Measurements from ENCODE around the gene RAD51B. TPM values are rescaled to one million over a fixed set of nuclear protein-coding genes. Genes with fewer than 3 reads are reported as not detected.

Gene RAD51B
- total RNA-seq, 1 donor from 2014 or later: 28.5 TPM

GRCh38 chr14:67917006-67917405, 97.4 kb downstream of the RAD51B start:
- no peaks in the 10 kb centered on the region for H3K4me1 ChIP-seq
- intact Hi-C loops (cut with DNase I): no loop called here
- TF ChIP-seq POLR2A (IDR thresholded peaks at IDR 0.05) (no peak), POLR2AphosphoS5 (IDR thresholded peaks at IDR 0.05; ENCODE audit: insufficient read depth in 1 of 2, low read depth in 1 of 2) (no peak)
- TF ChIP-seq, protein P1, sequence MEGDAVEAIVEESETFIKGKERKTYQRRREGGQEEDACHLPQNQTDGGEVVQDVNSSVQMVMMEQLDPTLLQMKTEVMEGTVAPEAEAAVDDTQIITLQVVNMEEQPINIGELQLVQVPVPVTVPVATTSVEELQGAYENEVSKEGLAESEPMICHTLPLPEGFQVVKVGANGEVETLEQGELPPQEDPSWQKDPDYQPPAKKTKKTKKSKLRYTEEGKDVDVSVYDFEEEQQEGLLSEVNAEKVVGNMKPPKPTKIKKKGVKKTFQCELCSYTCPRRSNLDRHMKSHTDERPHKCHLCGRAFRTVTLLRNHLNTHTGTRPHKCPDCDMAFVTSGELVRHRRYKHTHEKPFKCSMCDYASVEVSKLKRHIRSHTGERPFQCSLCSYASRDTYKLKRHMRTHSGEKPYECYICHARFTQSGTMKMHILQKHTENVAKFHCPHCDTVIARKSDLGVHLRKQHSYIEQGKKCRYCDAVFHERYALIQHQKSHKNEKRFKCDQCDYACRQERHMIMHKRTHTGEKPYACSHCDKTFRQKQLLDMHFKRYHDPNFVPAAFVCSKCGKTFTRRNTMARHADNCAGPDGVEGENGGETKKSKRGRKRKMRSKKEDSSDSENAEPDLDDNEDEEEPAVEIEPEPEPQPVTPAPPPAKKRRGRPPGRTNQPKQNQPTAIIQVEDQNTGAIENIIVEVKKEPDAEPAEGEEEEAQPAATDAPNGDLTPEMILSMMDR (IDR thresholded peaks at IDR 0.05): no peak

DNA sequence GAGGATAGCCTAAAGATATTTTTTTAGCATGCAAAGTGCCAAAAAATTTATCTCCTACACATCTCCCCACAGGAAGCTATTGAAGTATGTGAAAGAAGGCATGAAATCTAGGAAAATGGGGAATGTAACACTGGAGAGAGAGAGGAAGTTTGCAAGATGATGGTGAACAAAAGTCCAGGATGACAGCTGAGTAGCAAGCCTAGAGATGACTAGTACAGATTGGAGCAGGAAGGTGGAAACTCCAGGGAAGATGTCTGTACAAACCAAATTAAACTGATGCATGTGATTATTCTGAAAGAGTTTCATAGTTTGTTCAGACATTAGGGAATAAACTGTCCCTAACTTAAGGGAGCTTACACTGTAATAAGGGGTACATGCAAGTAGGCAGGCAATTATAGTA, 99.3 kb downstream of the RAD51B start:
- H3K4me3 ChIP-seq: no peak overlapping the region
- H3K27ac ChIP-seq: no peak overlapping the region
- no peak for DNase-seq (ENCODE audit: extremely low spot score in 2 of 2)
- TF ChIP-seq POLR2A (IDR thresholded peaks at IDR 0.05): no peak
- H3K36me3 ChIP-seq: no peaks in the 10 kb centered on the region
- H3K9me3 ChIP-seq: no peaks in the 10 kb centered on the region
- intact Hi-C loops (cut with DNase I): no loop called here
- no peaks in the 10 kb centered on the region for H3K27me3 ChIP-seq
- no peaks in the 10 kb centered on the region for H3K4me1 ChIP-seq

More at GRCh38 chr14:67917006-67917405, 97.4 kb downstream of the RAD51B start:
- Histone ChIP-seq H3K4me3 (no peak overlapping the region), H3K36me3 (no peaks in the 10 kb centered on the region), H3K27me3 (no peaks in the 10 kb centered on the region), H3K27ac (no peak overlapping the region), H3K9me3 (no peaks in the 10 kb centered on the region)
- DNase-seq (ENCODE audit: extremely low spot score in 2 of 2): no peak

DNA sequence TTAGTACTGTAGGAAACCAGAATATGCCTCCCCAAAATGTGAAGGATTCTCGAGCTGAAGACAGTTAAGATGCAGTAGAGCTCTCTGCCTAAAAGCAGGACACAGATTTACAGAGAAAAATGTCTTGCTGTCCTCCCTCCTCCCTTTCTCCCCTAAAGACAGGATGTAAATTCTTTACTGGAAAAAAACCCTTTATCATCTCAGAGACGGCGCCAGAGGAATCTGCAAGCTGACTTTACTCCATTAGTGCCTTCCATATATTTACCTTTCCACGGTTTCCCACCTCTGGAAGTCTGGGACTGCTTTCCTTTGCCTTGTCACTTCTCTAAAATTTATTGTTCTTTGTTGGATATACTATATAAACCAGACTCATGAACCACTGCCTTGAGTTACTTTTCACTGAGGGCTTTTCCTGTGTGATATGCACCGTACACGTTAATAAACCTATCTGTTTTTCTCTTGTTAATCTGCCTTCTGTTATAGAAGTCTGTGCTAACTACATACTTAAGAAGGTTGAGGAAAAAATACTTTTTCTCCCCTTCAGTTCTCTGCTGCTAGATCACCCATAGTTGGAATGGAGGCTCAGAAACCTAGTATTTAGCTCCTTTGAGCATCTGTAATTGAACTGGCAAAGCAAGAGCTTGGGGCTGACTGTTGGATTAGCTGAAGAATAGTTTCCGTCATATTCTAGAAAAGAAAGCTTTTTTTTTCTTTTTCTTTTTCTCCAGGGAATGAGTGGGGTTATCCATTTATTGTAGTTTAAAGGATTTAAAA, 99.9 kb downstream of the RAD51B start:
- DNase-seq (ENCODE audit: extremely low spot score in 2 of 2): no peak
- Histone ChIP-seq H3K4me3 (no peak overlapping the region), H3K4me1 (no peaks in the 10 kb centered on the region), H3K27ac (no peak overlapping the region), H3K27me3 (no peaks in the 10 kb centered on the region), H3K9me3 (no peaks in the 10 kb centered on the region), H3K36me3 (no peaks in the 10 kb centered on the region)
- no peak for TF ChIP-seq POLR2A (IDR thresholded peaks at IDR 0.05)
- intact Hi-C loops (cut with DNase I): no loop called here

DNA sequence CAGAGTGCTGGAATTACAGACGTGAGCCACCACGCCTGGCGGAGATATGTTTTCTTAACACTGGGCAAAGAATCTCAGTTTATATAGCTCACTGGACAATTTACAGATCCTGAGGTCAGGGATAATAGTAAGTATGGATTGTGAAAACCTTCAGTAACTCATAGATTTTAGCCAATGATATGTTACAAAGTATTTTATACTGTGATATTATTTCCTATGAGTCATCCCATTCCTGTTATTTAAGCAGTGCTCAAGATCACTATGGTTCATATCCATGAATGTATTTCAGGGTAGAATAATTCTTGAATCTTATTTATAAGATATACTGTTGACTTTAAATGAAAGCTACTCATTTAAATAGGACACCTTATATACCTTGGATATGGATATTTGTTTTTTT, 107.2 kb downstream of the RAD51B start:
- H3K4me3 ChIP-seq: no peak overlapping the region
- no peaks in the 10 kb centered on the region for H3K27me3 ChIP-seq
- TF ChIP-seq POLR2A (IDR thresholded peaks at IDR 0.05) (no peak), POLR2AphosphoS5 (IDR thresholded peaks at IDR 0.05; ENCODE audit: insufficient read depth in 1 of 2, low read depth in 1 of 2) (no peak)
- TF ChIP-seq, protein P1 (IDR thresholded peaks at IDR 0.05): no peak
- intact Hi-C loops (cut with DNase I): no loop called here
- no peak for DNase-seq (ENCODE audit: extremely low spot score in 2 of 2)
- peaks cover 6% of the 10 kb centered on the region for H3K9me3 ChIP-seq
- no peak overlapping the region for H3K27ac ChIP-seq
- H3K4me1 ChIP-seq: no peaks in the 10 kb centered on the region
- peaks cover 0 to 4% of the 10 kb centered on the region in 2 donors for H3K36me3 ChIP-seq

DNA sequence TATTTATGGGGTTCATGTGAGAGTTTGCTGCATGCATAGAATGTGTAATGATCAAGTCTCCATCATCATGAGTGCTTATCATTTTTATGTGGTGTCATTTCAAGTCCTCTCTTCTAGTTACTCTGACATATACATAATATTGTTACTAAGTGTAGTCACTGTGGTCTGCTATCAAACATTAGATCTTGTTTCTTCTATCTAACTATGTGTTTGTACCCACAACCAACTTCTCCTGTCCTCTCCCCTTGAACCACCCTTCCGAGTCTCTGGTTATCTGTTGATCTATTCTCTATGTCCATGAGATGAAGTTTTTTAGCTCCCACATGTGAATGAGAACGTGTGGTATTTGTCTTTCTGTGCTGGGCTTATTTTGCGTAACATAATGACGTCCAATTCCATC, 107.7 kb downstream of the RAD51B start:
- Histone ChIP-seq H3K36me3 (peaks cover 0 to 4% of the 10 kb centered on the region in 2 donors), H3K4me3 (no peak overlapping the region), H3K4me1 (no peaks in the 10 kb centered on the region), H3K27me3 (no peaks in the 10 kb centered on the region), H3K27ac (no peak overlapping the region), H3K9me3 (peaks cover 6% of the 10 kb centered on the region)
- intact Hi-C loops (cut with DNase I): no loop called here
- DNase-seq (ENCODE audit: extremely low spot score in 2 of 2): no peak
- TF ChIP-seq POLR2A (IDR thresholded peaks at IDR 0.05) (no peak), POLR2AphosphoS5 (IDR thresholded peaks at IDR 0.05; ENCODE audit: insufficient read depth in 1 of 2, low read depth in 1 of 2) (no peak)
- TF ChIP-seq, protein P1 (IDR thresholded peaks at IDR 0.05): no peak

DNA sequence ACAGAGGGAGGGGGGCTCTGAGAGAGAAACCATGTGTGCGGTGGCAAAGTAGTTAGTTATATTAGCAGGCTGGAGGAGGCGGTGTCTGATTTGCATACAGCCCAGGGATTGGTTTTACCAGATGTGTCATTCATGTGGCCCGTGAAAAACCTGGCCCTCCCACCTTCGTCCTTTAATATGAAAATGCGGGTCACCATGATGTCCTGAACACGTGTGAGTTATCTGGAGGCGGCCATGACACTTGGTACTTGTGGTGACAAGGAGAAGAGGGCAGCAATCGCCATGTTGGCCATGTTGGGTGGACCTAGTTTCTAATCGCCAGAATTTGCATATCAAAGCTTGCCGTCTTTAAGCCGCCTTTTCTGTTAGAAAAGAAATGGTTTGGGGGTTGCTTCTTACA, 108.8 kb downstream of the RAD51B start:
- Histone ChIP-seq H3K9me3 (peaks cover 6% of the 10 kb centered on the region), H3K4me3 (no peak overlapping the region), H3K27ac (no peak overlapping the region), H3K4me1 (peaks cover 2% of the 10 kb centered on the region), H3K36me3 (peaks cover 0 to 4% of the 10 kb centered on the region in 2 donors), H3K27me3 (no peaks in the 10 kb centered on the region)
- DNase-seq (ENCODE audit: extremely low spot score in 2 of 2): no peak
- intact Hi-C loops (cut with DNase I): no loop called here
- TF ChIP-seq, protein P1 (IDR thresholded peaks at IDR 0.05): no peak
- TF ChIP-seq POLR2AphosphoS5 (IDR thresholded peaks at IDR 0.05; ENCODE audit: insufficient read depth in 1 of 2, low read depth in 1 of 2) (no peak), POLR2A (IDR thresholded peaks at IDR 0.05) (no peak)

Data from vagina (tissue), 2 donors.